DND-41 (cell line): Measurements from ENCODE around the gene RGS7BP.
A peak's percentile ranks its signal among the peaks of the same experiment; 100 is the strongest.

Experiments
- ATAC-seq: fragments of 200-7000 bp; cut with Tn5 transposase; 3 replicates; pipeline ENCODE4 v1.9.1; 2021; ENCODE audit warnings: low read depth; ENCODE audit not compliant: insufficient read depth
- DNase-seq: peaks from one replicate; pipeline ENCODE4 v3.0.0-alpha.2; 2020
- H2AFZ ChIP-seq: 2 replicates; pipeline ENCODE4 v1.6.0; 2012; ENCODE audit warnings: low read depth, low read length
- H3K27ac ChIP-seq: 2 replicates; pipeline ENCODE4 v1.5.1; 2012; ENCODE audit warnings: low read length, inconsistent platforms
- H3K27me3 ChIP-seq: fragments of 200-600 bp; sonication (generic); 2 replicates; pipeline ENCODE4 v1.6.0; 2012; ENCODE audit warnings: low read length, mild to moderate bottlenecking, inconsistent platforms; ENCODE audit not compliant: insufficient read depth, poor library complexity
- H3K36me3 ChIP-seq: 2 replicates; pipeline ENCODE4 v1.5.1; 2012; ENCODE audit warnings: low read length, inconsistent platforms; ENCODE audit not compliant: insufficient read depth
- H3K4me1 ChIP-seq: 2 replicates; pipeline ENCODE4 v1.5.1; 2012; ENCODE audit warnings: mild to moderate bottlenecking, low read length; ENCODE audit not compliant: insufficient read depth
- H3K4me2 ChIP-seq: 2 replicates; pipeline ENCODE4 v1.6.0; 2012; ENCODE audit warnings: mild to moderate bottlenecking, moderate library complexity, low read length, inconsistent platforms; ENCODE audit not compliant: insufficient read depth
- H3K4me3 ChIP-seq, 2 experiments: fragments of 200-600 bp in 1 of 2; shearing (Covaris generic) in 1 of 2; 2 replicates each; pipeline ENCODE4 v1.5.1; 2012 to 2016; ENCODE audit warnings: inconsistent platforms in 2 of 2, low read length in 2 of 2, mild to moderate bottlenecking in 2 of 2, low read depth in 1 of 2, moderate library complexity in 1 of 2
- H3K79me2 ChIP-seq: 2 replicates; pipeline ENCODE4 v1.6.0; 2012; ENCODE audit warnings: low read length, inconsistent platforms; ENCODE audit not compliant: insufficient read depth
- H3K9ac ChIP-seq: 2 replicates; pipeline ENCODE4 v1.6.0; 2012; ENCODE audit warnings: low read depth, mild to moderate bottlenecking, inconsistent platforms, low read length, moderate library complexity
- H3K9me3 ChIP-seq: 2 replicates; pipeline ENCODE4 v1.5.1; 2012; ENCODE audit warnings: low read length, moderate library complexity, mild to moderate bottlenecking, inconsistent platforms; ENCODE audit not compliant: insufficient read depth, severe bottlenecking
- H4K20me1 ChIP-seq: 2 replicates; pipeline ENCODE4 v1.6.0; 2012; ENCODE audit warnings: low read length; ENCODE audit not compliant: insufficient read depth
- EZH2 ChIP-seq: IDR thresholded peaks from 3 replicates; pipeline ENCODE4 v1.6.1; 2012; ENCODE audit warnings: borderline replicate concordance, low read depth, mild to moderate bottlenecking, moderate library complexity, low read length, inconsistent platforms; ENCODE audit not compliant: severe bottlenecking
- TF ChIP-seq, protein P1 (sequence below): IDR thresholded peaks from 2 replicates; pipeline ENCODE4 v1.5.1; 2012; ENCODE audit warnings: borderline replicate concordance, low read length, moderate library complexity, mild to moderate bottlenecking; ENCODE audit not compliant: poor library complexity, severe bottlenecking; ENCODE audit errors: extremely low read depth

RGS7BP gene

DNA sequence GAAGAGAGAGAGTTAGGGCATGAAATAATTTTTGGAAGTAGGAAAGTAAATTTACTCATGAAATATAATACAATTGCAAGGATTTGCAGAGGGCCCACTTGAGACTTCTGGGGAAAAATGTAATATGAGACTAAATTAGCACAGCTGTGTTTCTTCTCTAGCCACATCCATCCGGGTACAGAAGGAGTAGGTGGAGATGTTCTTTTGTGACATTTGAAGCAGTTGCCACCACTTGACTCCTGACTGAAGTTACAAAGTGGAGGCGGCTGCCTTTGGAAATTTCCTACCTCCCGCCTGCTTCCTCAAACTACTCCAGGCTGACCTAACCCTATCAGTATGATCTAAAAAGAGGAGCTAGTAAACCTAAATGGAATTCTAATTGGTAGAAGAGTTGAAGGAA, 126.4 kb downstream of the RGS7BP start:
- no peak overlapping the region for H2AFZ ChIP-seq
- H3K79me2 ChIP-seq = no peaks in the 10 kb centered on the region
- ATAC-seq (no peak), DNase-seq (no peak)
- H3K4me2 ChIP-seq = no peak overlapping the region
- no peak overlapping the region for H3K27ac ChIP-seq
- TF ChIP-seq, protein P1, sequence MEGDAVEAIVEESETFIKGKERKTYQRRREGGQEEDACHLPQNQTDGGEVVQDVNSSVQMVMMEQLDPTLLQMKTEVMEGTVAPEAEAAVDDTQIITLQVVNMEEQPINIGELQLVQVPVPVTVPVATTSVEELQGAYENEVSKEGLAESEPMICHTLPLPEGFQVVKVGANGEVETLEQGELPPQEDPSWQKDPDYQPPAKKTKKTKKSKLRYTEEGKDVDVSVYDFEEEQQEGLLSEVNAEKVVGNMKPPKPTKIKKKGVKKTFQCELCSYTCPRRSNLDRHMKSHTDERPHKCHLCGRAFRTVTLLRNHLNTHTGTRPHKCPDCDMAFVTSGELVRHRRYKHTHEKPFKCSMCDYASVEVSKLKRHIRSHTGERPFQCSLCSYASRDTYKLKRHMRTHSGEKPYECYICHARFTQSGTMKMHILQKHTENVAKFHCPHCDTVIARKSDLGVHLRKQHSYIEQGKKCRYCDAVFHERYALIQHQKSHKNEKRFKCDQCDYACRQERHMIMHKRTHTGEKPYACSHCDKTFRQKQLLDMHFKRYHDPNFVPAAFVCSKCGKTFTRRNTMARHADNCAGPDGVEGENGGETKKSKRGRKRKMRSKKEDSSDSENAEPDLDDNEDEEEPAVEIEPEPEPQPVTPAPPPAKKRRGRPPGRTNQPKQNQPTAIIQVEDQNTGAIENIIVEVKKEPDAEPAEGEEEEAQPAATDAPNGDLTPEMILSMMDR = no peak
- no peak for TF ChIP-seq EZH2
- H3K4me1 ChIP-seq = no peaks in the 10 kb centered on the region
- H3K36me3 ChIP-seq = no peaks in the 10 kb centered on the region
- no peaks in the 10 kb centered on the region for H3K9me3 ChIP-seq
- H3K9ac ChIP-seq = no peak overlapping the region
- no peak overlapping the region for H3K4me3 ChIP-seq
- H3K27me3 ChIP-seq = peaks cover 10% of the 10 kb centered on the region
- no peaks in the 10 kb centered on the region for H4K20me1 ChIP-seq

DNA sequence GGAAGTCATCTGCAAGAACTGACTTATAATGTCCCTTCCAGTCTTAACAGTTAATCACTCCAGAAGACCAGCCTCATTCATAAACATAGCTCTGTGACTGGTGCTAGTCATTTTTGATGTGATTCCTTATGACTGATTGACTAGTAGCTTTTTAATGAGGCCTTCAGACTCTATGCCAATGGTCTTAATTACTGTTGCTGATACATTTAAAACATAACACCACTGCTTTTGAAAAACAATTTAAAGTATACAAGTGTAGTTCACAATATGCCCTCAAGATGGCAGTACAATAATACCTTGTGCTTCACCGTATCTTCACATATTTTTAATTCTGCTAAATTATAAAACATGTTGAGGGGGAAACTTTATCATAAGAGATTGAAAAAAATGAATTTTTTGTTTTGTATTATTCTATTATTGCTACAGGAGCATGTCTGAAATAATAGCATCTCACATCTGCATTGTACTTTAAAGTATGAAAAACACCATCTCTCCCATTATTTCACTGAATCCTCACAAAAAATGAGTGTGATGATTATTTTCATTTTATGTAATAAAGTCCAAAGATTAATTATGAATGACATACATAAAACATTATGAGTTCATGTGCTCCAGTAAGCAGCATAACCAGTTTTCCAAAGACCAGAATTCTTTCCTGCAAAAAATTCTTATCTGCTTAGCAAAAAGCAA, 129.3 kb downstream of the RGS7BP start:
- no peak for DNase-seq
- H4K20me1 ChIP-seq = no peaks in the 10 kb centered on the region
- H3K36me3 ChIP-seq = no peaks in the 10 kb centered on the region
- H2AFZ ChIP-seq = no peak overlapping the region
- no peaks in the 10 kb centered on the region for H3K4me1 ChIP-seq
- H3K79me2 ChIP-seq = no peaks in the 10 kb centered on the region
- peak; percentile 55; the same call in 1 of the 3 replicates for ATAC-seq
- H3K4me2 ChIP-seq = no peak overlapping the region
- H3K9ac ChIP-seq = no peak overlapping the region
- no peak overlapping the region for H3K4me3 ChIP-seq
- H3K9me3 ChIP-seq = no peaks in the 10 kb centered on the region
- TF ChIP-seq, protein P1 = peak; percentile 82
- TF ChIP-seq EZH2 = no peak
- peaks cover 23% of the 10 kb centered on the region for H3K27me3 ChIP-seq
- H3K27ac ChIP-seq = no peak overlapping the region

DNA sequence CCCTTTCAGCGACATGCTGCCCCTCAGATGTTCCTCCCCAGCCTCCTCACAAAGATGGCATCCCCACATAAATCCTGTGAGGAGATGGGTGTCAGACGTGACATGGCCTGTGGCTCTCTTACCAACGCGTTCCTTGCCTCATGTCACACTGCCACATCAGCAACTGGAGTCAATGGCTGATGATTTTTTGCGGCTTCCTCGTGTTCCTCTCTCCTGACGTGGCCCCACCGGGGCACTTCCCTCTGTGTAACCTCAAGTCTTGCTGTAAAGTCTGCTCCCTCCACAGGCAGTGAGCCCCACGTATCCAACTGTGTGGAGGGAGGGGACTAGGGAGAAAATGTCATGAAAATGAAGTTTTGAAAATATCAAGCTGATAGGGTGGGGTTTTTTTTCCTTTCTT, 131.3 kb downstream of the RGS7BP start:
- Histone ChIP-seq H3K4me3 (no peak overlapping the region), H2AFZ (0 out of 2 replicates have a peak overlapping the region, but pooled peaks have one; percentile 2), H4K20me1 (no peaks in the 10 kb centered on the region), H3K9me3 (no peaks in the 10 kb centered on the region), H3K27ac (no peak overlapping the region), H3K27me3 (peaks cover 23% of the 10 kb centered on the region), H3K9ac (no peak overlapping the region), H3K4me1 (no peaks in the 10 kb centered on the region), H3K36me3 (no peaks in the 10 kb centered on the region), H3K79me2 (no peaks in the 10 kb centered on the region), H3K4me2 (no peak overlapping the region)
- TF ChIP-seq, protein P1 = no peak
- TF ChIP-seq EZH2 = peak; percentile 49
- ATAC-seq (no peak; the same call in 1 of the 3 replicates), DNase-seq (no peak)
